ENCODE data around the gene CENPF. TPM values are rescaled to one million over a fixed set of nuclear protein-coding genes. Genes with fewer than 3 reads are reported as not detected.

Gene CENPF
- total RNA-seq, 1 donor = 42.1 TPM

DNA sequence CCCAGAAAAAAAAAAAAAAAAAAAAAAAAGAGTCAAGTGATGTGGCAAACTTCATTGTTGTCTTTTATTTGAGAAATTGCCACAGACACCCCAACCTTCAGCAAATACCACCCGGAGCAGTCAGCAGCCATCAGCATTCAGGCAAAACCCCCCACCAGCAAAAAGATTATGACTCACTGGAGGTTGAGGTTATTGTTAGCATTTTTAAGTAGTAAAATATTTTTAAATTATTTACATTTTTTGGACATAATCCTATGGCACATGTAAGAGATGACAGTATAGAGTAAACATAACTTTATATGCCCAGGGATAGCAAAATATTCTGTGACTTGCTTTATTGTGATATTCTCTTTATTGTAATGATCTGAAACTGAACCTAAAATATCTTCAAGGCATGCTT is 95.6 kb downstream of the CENPF start:
- TF ChIP-seq, protein P1, sequence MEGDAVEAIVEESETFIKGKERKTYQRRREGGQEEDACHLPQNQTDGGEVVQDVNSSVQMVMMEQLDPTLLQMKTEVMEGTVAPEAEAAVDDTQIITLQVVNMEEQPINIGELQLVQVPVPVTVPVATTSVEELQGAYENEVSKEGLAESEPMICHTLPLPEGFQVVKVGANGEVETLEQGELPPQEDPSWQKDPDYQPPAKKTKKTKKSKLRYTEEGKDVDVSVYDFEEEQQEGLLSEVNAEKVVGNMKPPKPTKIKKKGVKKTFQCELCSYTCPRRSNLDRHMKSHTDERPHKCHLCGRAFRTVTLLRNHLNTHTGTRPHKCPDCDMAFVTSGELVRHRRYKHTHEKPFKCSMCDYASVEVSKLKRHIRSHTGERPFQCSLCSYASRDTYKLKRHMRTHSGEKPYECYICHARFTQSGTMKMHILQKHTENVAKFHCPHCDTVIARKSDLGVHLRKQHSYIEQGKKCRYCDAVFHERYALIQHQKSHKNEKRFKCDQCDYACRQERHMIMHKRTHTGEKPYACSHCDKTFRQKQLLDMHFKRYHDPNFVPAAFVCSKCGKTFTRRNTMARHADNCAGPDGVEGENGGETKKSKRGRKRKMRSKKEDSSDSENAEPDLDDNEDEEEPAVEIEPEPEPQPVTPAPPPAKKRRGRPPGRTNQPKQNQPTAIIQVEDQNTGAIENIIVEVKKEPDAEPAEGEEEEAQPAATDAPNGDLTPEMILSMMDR (IDR thresholded peaks at IDR 0.05; ENCODE audit: insufficient read depth, low read length) = no peak
- no peak for DNase-seq (ENCODE audit: low read depth)
- H3K4me3 ChIP-seq (ENCODE audit: low read depth, low read length) = no peak overlapping the region

DNA sequence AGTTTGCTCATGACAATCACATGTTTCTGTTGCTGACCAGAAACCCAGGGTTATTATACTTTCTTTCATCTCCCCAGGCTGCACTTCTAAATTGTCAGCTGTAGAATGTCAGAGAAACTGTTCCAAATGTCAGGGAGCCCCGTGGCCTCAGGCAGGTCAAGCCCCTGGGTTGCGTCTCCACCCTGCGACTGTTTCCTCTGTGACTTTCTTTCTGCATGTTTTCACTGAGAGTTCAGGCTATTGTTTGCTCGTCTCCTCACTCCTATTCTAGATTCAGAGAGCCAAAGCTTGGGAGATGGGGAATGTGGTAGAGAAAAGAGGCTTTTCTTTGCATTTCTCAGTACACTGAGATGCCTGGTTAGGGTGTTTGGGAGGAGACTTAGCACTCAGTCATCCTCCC is 97.4 kb downstream of the CENPF start:
- DNase-seq (ENCODE audit: low read depth) = peak; percentile 10
- no peak overlapping the region for H3K4me3 ChIP-seq (ENCODE audit: low read depth, low read length)
- TF ChIP-seq, protein P1 (IDR thresholded peaks at IDR 0.05; ENCODE audit: insufficient read depth, low read length) = no peak

GRCh38 chr1:214702556-214702955 is 99.6 kb downstream of the CENPF start:
- no peak overlapping the region for H3K4me3 ChIP-seq (ENCODE audit: low read depth, low read length)
- TF ChIP-seq, protein P1 (IDR thresholded peaks at IDR 0.05; ENCODE audit: insufficient read depth, low read length) = no peak
- DNase-seq (ENCODE audit: low read depth) = no peak

DNA sequence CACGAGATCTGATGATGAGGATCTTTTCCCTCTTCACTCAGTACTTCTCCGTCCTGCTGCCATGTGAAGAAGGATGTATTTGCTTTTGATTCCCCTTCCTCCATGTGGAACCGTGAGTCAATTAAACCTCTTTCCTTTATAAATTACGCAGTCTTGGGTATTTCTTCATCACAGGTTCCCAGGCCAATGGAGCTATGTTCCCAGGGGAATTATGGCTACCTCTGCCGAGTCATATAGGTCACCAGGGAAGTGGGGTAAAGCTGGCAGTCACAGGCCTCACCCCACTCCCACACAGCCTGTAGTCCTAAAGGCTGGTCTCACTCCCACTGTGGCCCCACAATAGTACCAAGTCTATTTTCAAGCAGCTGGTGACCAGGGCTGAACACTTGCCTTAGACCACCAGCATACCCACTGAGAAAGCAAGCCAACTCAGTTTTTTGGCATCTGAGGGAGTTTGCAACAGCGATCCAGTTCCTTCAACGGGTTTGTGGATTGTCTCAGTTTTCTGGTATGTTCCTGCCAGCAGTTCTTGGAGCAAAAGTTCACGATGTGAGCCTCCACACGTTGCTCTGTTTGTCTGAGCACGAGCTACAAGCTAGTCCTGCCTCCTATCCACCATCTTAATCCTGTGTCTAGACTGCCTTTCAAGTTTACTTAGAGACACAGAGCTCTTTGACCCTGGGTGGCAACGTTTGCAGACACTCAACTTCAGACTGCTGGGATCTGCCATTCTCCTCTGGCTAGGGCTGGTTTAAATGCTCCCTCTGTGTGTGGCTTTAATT is 104.5 kb downstream of the CENPF start:
- TF ChIP-seq, protein P1 (IDR thresholded peaks at IDR 0.05; ENCODE audit: insufficient read depth, low read length) = no peak
- DNase-seq (ENCODE audit: low read depth) = peak; percentile 49
- no peak overlapping the region for H3K4me3 ChIP-seq (ENCODE audit: low read depth, low read length)

DNA sequence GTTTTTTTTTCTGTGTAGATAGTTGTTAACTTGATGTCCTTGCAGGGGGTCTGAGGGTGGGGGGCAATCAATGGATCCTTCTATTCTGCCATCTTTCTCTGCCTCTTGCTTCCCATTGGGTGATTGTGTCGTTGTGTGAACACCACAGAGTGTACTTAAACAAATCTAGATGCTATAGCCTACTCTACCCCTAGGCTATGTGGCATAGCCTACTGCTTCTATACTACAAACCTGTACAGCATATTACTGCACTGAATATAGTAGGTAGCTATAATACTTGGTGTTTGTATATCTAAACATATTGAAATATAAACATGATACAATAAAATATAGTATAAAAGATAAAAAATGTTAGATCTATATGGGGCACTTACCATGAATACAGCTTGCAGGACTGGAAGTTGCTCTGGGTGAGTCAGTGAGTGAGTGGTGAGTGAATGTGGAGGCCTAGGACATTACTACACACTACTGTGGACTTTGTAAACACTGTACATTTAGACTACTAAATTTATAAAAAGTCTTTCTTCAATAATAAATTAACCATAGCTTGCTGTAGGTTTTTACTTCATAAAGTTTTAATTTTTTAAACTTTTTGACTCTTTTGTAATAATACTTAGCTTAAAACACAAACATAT is 105.4 kb downstream of the CENPF start:
- no peak overlapping the region for H3K4me3 ChIP-seq (ENCODE audit: low read depth, low read length)
- no peak for DNase-seq (ENCODE audit: low read depth)
- TF ChIP-seq, protein P1 (IDR thresholded peaks at IDR 0.05; ENCODE audit: insufficient read depth, low read length) = no peak

DNA sequence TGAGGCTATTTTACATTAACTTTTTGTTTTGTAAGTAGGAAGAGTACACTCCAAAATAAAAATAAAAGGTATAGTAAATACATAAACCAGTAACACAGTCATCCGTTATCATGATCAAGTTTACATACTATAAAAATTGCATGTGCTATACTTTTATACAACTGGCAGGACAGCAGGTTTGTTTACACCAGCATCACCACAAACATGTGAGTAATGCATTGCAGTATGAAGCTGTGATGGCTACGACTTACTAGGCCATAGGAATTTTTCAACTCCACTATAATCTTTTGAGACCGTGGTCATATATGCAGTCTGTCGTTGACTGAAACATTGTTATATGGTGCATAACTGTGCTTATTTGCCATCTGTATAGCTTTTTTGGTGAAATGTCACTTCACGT is 106.2 kb downstream of the CENPF start:
- no peak overlapping the region for H3K4me3 ChIP-seq (ENCODE audit: low read depth, low read length)
- TF ChIP-seq, protein P1 (IDR thresholded peaks at IDR 0.05; ENCODE audit: insufficient read depth, low read length) = no peak
- DNase-seq (ENCODE audit: low read depth) = no peak

Data from fibroblast of the aortic adventitia (primary cell).